Neural cell (in vitro differentiated cells): ENCODE results near the gene PPP1R12B. TPM values are rescaled to one million over a fixed set of nuclear protein-coding genes. Genes with fewer than 3 reads are reported as not detected.

ENCODE experiments used
- H2AFZ ChIP-seq: fragments of 200-600, 300-800 bp; sonication (generic), shearing (Covaris generic); 2 replicates; pipeline ENCODE4 v1.6.0; 2014; ENCODE audit warnings: low read depth, mild to moderate bottlenecking, antibody characterized with exemption, low read length, moderate library complexity
- H3F3A ChIP-seq: fragments of 200-600 bp; shearing (Covaris generic); 2 replicates; pipeline ENCODE4 v1.6.1; 2016; ENCODE audit warnings: mild to moderate bottlenecking, moderate library complexity, mixed read lengths, antibody characterized with exemption, low read length; ENCODE audit not compliant: insufficient read depth, poor library complexity, severe bottlenecking
- H3K27ac ChIP-seq: fragments of 200-600, 300-800 bp; sonication (generic), shearing (Covaris generic); 2 replicates; pipeline ENCODE4 v1.5.1; 2014; ENCODE audit warnings: mild to moderate bottlenecking, low read length, moderate library complexity
- H3K27me3 ChIP-seq: fragments of 300-800, 200-600 bp; sonication (generic), shearing (Covaris generic); 2 replicates; pipeline ENCODE4 v1.6.0; 2014; ENCODE audit warnings: mild to moderate bottlenecking, low read depth, low read length, moderate library complexity; ENCODE audit not compliant: insufficient read depth
- H3K36me3 ChIP-seq: fragments of 300-800, 200-600 bp; sonication (generic), shearing (Covaris generic); 2 replicates; pipeline ENCODE4 v1.5.1; 2014; ENCODE audit warnings: mild to moderate bottlenecking, antibody characterized with exemption, low read length, moderate library complexity; ENCODE audit not compliant: insufficient read depth
- H3K4me2 ChIP-seq: fragments of 300-800, 200-600 bp; sonication (generic), shearing (Covaris generic); 2 replicates; pipeline ENCODE4 v1.6.0; 2014; ENCODE audit warnings: mild to moderate bottlenecking, low read length
- H3K4me3 ChIP-seq: fragments of 300-800, 200-600 bp; sonication (generic), shearing (Covaris generic); 2 replicates; pipeline ENCODE4 v1.5.1; 2014; ENCODE audit warnings: mild to moderate bottlenecking, low read length, moderate library complexity
- H3K79me2 ChIP-seq: fragments of 200-600 bp; shearing (Covaris generic); replicated peaks from 2 replicates; pipeline ENCODE4 v1.6.0; 2014; ENCODE audit warnings: mild to moderate bottlenecking, low read length, moderate library complexity; ENCODE audit not compliant: insufficient read depth
- H3K9ac ChIP-seq: fragments of 300-800, 200-600 bp; sonication (generic), shearing (Covaris generic); 2 replicates; pipeline ENCODE4 v1.6.1; 2016; ENCODE audit warnings: mild to moderate bottlenecking, low read length, mixed read lengths
- H3K9me2 ChIP-seq: fragments of 200-600 bp; shearing (Covaris generic); 2 replicates; pipeline ENCODE4 v1.6.1; 2016; ENCODE audit warnings: mild to moderate bottlenecking, low read length, mixed read lengths; ENCODE audit not compliant: insufficient read depth
- H3K9me3 ChIP-seq: fragments of 200-600, 300-800 bp; sonication (generic), shearing (Covaris generic); 2 replicates; pipeline ENCODE4 v1.6.1; 2016; ENCODE audit warnings: mild to moderate bottlenecking, mixed run types, low read length, moderate library complexity, mixed read lengths
- H4K20me1 ChIP-seq: fragments of 200-600 bp; shearing (Covaris generic); 2 replicates; pipeline ENCODE4 v1.6.1; 2016; ENCODE audit warnings: mild to moderate bottlenecking, mixed run types; ENCODE audit not compliant: insufficient read depth
- EP300 ChIP-seq: fragments of 450-650 bp; conservative IDR thresholded peaks from 2 replicates; pipeline ENCODE4 v1.6.1; 2014; ENCODE audit warnings: antibody characterized with exemption, mild to moderate bottlenecking, moderate library complexity; ENCODE audit not compliant: poor library complexity, severe bottlenecking
- EZH2 ChIP-seq: fragments of 200-600, 300-800 bp; shearing (Covaris generic), sonication (generic); IDR thresholded peaks from 2 replicates; pipeline ENCODE4 v1.6.1; 2014; ENCODE audit warnings: antibody characterized with exemption, low read length, borderline replicate concordance, mild to moderate bottlenecking; ENCODE audit not compliant: insufficient read depth, poor library complexity, severe bottlenecking
- MXI1 ChIP-seq: fragments of 450-650 bp; conservative IDR thresholded peaks from 2 replicates; pipeline ENCODE4 v1.6.1; 2014; ENCODE audit warnings: antibody characterized with exemption, mild to moderate bottlenecking; ENCODE audit not compliant: poor library complexity, severe bottlenecking
- POLR2AphosphoS5 ChIP-seq: IDR thresholded peaks from 2 replicates; pipeline ENCODE4 v1.6.1; 2012
- RAD21 ChIP-seq: fragments of 450-650 bp; conservative IDR thresholded peaks from 2 replicates; pipeline ENCODE4 v1.6.1; 2014; ENCODE audit warnings: antibody characterized with exemption, mild to moderate bottlenecking, moderate library complexity
- SMC3 ChIP-seq: fragments of 450-650 bp; conservative IDR thresholded peaks from 2 replicates; pipeline ENCODE4 v1.6.1; 2014; ENCODE audit warnings: antibody characterized with exemption, mild to moderate bottlenecking, moderate library complexity; ENCODE audit not compliant: poor library complexity
- TAF1 ChIP-seq: IDR thresholded peaks from 2 replicates; pipeline ENCODE4 v1.6.1; 2012; ENCODE audit warnings: low read depth
- polyA plus RNA-seq: library from polyadenylated mRNA; depleted of rRNA; stranded (reverse); fragments of >200 nt; gene quantifications from 2 replicates; pipeline ENCODE4 v1.2.3, GENCODE V29; 2014
- TF ChIP-seq, protein P1 (sequence below): fragments of 450-650 bp; IDR thresholded peaks from 2 replicates; pipeline ENCODE4 v1.5.1; 2014; ENCODE audit warnings: antibody characterized with exemption, mild to moderate bottlenecking, moderate library complexity; ENCODE audit not compliant: poor library complexity, severe bottlenecking
- TF ChIP-seq, protein P2 (sequence below): IDR thresholded peaks from 2 replicates; pipeline ENCODE4 v1.6.1; 2012; ENCODE audit warnings: borderline replicate concordance

Gene PPP1R12B
- polyA plus RNA-seq, 1 donor from 2014 or later = 9.8 TPM

DNA sequence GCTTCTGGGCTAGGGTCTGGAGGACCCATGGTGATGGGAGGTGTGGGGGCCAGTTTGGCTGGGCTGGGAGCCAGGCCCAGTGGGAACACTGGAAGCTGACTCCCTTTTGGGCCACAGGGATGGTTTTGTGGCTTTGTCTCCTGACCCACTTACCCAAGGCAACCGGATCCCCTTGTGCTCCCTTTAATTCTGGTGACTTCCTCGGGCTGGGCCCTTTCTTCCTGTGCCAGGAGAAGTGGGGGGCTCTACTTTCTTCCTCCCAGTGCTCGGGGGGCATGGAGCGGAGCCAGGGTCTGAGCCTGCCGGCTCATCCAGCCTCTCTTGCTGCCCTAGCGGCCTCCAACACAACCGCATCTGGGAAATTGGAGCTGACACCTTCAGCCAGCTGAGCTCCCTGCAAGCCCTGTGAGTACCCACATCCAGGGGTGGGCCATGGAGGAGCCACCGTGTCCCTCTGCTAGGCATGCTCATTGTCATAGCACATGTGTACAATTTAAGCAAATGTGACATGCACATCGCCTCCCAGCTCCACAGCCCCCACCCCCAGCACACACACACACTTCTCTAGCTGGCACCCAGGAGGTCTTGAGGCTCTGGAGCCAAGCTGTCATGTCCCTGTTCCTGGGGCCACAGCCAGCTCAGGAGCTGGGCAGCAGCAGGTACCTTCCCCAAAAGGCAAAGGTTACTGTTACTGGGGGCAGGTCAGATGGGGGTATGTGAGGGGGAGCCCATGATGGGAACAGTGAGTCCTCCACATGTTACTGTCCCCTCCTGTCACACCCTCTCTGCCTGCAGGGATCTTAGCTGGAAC, 41.8 kb upstream of the PPP1R12B start:
- no peaks in the 10 kb centered on the region for H3K9me3 ChIP-seq
- H3K4me3 ChIP-seq = no peak overlapping the region
- no peaks in the 10 kb centered on the region for H3K27me3 ChIP-seq
- H3K9me2 ChIP-seq = no peaks in the 10 kb centered on the region
- H3K27ac ChIP-seq = no peak overlapping the region
- H4K20me1 ChIP-seq = no peaks in the 10 kb centered on the region
- no peak overlapping the region for H2AFZ ChIP-seq
- TF ChIP-seq, protein P1, sequence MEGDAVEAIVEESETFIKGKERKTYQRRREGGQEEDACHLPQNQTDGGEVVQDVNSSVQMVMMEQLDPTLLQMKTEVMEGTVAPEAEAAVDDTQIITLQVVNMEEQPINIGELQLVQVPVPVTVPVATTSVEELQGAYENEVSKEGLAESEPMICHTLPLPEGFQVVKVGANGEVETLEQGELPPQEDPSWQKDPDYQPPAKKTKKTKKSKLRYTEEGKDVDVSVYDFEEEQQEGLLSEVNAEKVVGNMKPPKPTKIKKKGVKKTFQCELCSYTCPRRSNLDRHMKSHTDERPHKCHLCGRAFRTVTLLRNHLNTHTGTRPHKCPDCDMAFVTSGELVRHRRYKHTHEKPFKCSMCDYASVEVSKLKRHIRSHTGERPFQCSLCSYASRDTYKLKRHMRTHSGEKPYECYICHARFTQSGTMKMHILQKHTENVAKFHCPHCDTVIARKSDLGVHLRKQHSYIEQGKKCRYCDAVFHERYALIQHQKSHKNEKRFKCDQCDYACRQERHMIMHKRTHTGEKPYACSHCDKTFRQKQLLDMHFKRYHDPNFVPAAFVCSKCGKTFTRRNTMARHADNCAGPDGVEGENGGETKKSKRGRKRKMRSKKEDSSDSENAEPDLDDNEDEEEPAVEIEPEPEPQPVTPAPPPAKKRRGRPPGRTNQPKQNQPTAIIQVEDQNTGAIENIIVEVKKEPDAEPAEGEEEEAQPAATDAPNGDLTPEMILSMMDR = no peak
- TF ChIP-seq, protein P2, sequence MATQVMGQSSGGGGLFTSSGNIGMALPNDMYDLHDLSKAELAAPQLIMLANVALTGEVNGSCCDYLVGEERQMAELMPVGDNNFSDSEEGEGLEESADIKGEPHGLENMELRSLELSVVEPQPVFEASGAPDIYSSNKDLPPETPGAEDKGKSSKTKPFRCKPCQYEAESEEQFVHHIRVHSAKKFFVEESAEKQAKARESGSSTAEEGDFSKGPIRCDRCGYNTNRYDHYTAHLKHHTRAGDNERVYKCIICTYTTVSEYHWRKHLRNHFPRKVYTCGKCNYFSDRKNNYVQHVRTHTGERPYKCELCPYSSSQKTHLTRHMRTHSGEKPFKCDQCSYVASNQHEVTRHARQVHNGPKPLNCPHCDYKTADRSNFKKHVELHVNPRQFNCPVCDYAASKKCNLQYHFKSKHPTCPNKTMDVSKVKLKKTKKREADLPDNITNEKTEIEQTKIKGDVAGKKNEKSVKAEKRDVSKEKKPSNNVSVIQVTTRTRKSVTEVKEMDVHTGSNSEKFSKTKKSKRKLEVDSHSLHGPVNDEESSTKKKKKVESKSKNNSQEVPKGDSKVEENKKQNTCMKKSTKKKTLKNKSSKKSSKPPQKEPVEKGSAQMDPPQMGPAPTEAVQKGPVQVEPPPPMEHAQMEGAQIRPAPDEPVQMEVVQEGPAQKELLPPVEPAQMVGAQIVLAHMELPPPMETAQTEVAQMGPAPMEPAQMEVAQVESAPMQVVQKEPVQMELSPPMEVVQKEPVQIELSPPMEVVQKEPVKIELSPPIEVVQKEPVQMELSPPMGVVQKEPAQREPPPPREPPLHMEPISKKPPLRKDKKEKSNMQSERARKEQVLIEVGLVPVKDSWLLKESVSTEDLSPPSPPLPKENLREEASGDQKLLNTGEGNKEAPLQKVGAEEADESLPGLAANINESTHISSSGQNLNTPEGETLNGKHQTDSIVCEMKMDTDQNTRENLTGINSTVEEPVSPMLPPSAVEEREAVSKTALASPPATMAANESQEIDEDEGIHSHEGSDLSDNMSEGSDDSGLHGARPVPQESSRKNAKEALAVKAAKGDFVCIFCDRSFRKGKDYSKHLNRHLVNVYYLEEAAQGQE = no peak
- no peak for TF ChIP-seq SMC3
- TF ChIP-seq MXI1 = no peak
- TF ChIP-seq POLR2AphosphoS5 = no peak
- TF ChIP-seq EP300 = no peak
- no peak for TF ChIP-seq RAD21
- no peak overlapping the region for H3K9ac ChIP-seq
- H3F3A ChIP-seq = no peaks in the 10 kb centered on the region
- no peaks in the 10 kb centered on the region for H3K79me2 ChIP-seq
- no peak overlapping the region for H3K4me2 ChIP-seq
- no peaks in the 10 kb centered on the region for H3K36me3 ChIP-seq

DNA sequence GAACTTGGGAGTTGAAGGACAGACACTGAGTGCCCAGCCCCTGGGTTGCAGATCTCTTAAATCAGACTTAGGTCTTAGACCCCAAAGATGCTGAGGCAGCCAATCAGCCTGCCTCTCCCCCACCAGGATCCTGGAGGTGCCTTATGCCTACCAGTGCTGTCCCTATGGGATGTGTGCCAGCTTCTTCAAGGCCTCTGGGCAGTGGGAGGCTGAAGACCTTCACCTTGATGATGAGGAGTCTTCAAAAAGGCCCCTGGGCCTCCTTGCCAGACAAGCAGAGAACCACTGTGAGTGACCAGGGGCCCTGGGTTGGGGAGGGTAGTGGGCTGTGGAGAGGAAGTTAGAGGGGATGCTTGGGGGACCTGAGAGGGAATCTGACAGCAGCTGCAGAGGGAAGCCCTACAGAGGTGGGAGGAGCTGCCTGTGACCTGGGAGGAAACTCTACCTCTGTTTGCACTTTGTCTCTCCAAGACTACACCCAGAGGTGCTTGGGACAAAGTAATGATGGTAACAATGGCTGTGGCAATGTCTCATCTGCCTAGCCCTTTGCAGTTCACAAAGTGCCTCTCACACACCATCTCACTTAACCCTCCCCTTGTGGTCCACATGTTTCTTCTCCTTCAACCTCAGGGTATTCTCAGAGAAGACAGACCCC, 38.3 kb upstream of the PPP1R12B start:
- Histone ChIP-seq H3K79me2 (no peaks in the 10 kb centered on the region), H3K4me2 (no peak overlapping the region), H4K20me1 (no peaks in the 10 kb centered on the region), H3K27ac (no peak overlapping the region), H2AFZ (no peak overlapping the region), H3K9me2 (no peaks in the 10 kb centered on the region), H3K27me3 (no peaks in the 10 kb centered on the region), H3K4me3 (no peak overlapping the region), H3K9ac (no peak overlapping the region), H3K9me3 (no peaks in the 10 kb centered on the region), H3K36me3 (no peaks in the 10 kb centered on the region), H3F3A (no peaks in the 10 kb centered on the region)
- TF ChIP-seq, protein P1 = no peak
- TF ChIP-seq POLR2AphosphoS5 (no peak), RAD21 (no peak), SMC3 (no peak), TAF1 (no peak), EZH2 (no peak)
- TF ChIP-seq, protein P2 = no peak
